AG04449 (cell line): ENCODE results near the gene SIAH3.

ENCODE experiments used
- CTCF ChIA-PET: fragments of 350-600 bp; formaldehyde crosslinking; extraction: SDS; loops from one replicate; lab custom pipeline; 2021; ENCODE audit warnings: antibody characterized with exemption; lab: Yijun Ruan, JAX
- POLR2A ChIA-PET: fragments of 400-600, 350-600 bp; formaldehyde crosslinking; extraction: SDS; loops from one replicate; lab custom pipeline; 2020; ENCODE audit warnings: antibody characterized with exemption, inconsistent platforms; lab: Yijun Ruan, JAX
- DNase-seq: peaks from one replicate; pipeline ENCODE4 v3.0.0-alpha.2; 2010; ENCODE audit warnings: low read depth, low spot score
- H3K4me3 ChIP-seq: 2 replicates; pipeline ENCODE4 v1.5.1; 2011; ENCODE audit warnings: low read depth, mild to moderate bottlenecking, control low read depth, low read length
- CTCF ChIP-seq: IDR thresholded peaks from one replicate; pipeline ENCODE4 v1.5.1; 2011; ENCODE audit warnings: mild to moderate bottlenecking, moderate library complexity, low read length, control low read depth, inconsistent platforms; ENCODE audit not compliant: insufficient read depth; ENCODE audit errors: missing control alignments

Gene SIAH3

GRCh38 chr13:45889590-45890243, 38.2 kb upstream of the SIAH3 start:
- POLR2A ChIA-PET = no interaction called here

GRCh38 chr13:45886466-45886865, 34.9 kb upstream of the SIAH3 start:
- TF ChIP-seq CTCF = no peak
- no peak for DNase-seq
- POLR2A ChIA-PET = no interaction called here
- no peak overlapping the region for H3K4me3 ChIP-seq
- CTCF ChIA-PET = no interaction called here

More at GRCh38 chr13:45889590-45890243, 38.2 kb upstream of the SIAH3 start:
- no peak overlapping the region for H3K4me3 ChIP-seq
- DNase-seq = no peak
- CTCF ChIA-PET = no interaction called here
- TF ChIP-seq CTCF = no peak

GRCh38 chr13:45885194-45885593, 33.6 kb upstream of the SIAH3 start:
- TF ChIP-seq CTCF = no peak
- CTCF ChIA-PET = no interaction called here
- H3K4me3 ChIP-seq = no peak overlapping the region
- POLR2A ChIA-PET = no interaction called here
- DNase-seq = no peak

GRCh38 chr13:45882626-45883025, 31.1 kb upstream of the SIAH3 start:
- no peak for TF ChIP-seq CTCF
- ChIA-PET POLR2A (no interaction called here), CTCF (no interaction called here)
- no peak for DNase-seq
- H3K4me3 ChIP-seq = no peak overlapping the region

- POLR2A ChIA-PET = no interaction called here
These were observed 29.8 kb upstream of the SIAH3 start for GRCh38 chr13:45881353-45881752.

GRCh38 chr13:45880242-45880641, 28.7 kb upstream of the SIAH3 start:
- no peak overlapping the region for H3K4me3 ChIP-seq
- POLR2A ChIA-PET = no interaction called here
- no peak for TF ChIP-seq CTCF
- CTCF ChIA-PET = no interaction called here
- no peak for DNase-seq

More at GRCh38 chr13:45881353-45881752, 29.8 kb upstream of the SIAH3 start:
- CTCF ChIA-PET = no interaction called here
- no peak overlapping the region for H3K4me3 ChIP-seq
- DNase-seq = no peak
- no peak for TF ChIP-seq CTCF
